HG02763 (cell line): Measurements from ENCODE around the gene SETD2.
"Not testable (repeated sequence)": the region's sequence is repeated elsewhere in the genome, so short reads cannot be mapped to it uniquely, and the experiment has no call there.

Experiments
- ATAC-seq: cut with Tn5 transposase; IDR thresholded peaks from one replicate; pipeline ENCODE4 v1.9.1; 2021; ENCODE audit warnings: mild to moderate bottlenecking, moderate library complexity; ENCODE audit not compliant: unreplicated experiment

Gene SETD2

GRCh38 chr3:47042231-47042791, 121.6 kb downstream of the SETD2 start:
- ATAC-seq, result no peak

GRCh38 chr3:47041114-47041513, 122.8 kb downstream of the SETD2 start:
- no peak for ATAC-seq

GRCh38 chr3:47037302-47037701, 126.6 kb downstream of the SETD2 start:
- not testable (repeated sequence) for ATAC-seq

GRCh38 chr3:47036145-47036544, 127.8 kb downstream of the SETD2 start:
- no peak for ATAC-seq

GRCh38 chr3:47035645-47036044, 128.3 kb downstream of the SETD2 start:
- ATAC-seq, result no peak

GRCh38 chr3:47034868-47035489, 128.9 kb downstream of the SETD2 start:
- ATAC-seq, result no peak

GRCh38 chr3:47031041-47031440, 132.9 kb downstream of the SETD2 start:
- ATAC-seq, result not testable (repeated sequence)

GRCh38 chr3:47028667-47029066, 135.2 kb downstream of the SETD2 start:
- ATAC-seq, result no peak

- no peak for ATAC-seq
Measured at GRCh38 chr3:47028146-47028545, 135.8 kb downstream of the SETD2 start.

GRCh38 chr3:47026432-47026831, 137.5 kb downstream of the SETD2 start:
- not testable (repeated sequence) for ATAC-seq

GRCh38 chr3:47024932-47025331, 139.0 kb downstream of the SETD2 start:
- no peak for ATAC-seq

- ATAC-seq, result no peak
Measured at GRCh38 chr3:47022641-47023071, 141.3 kb downstream of the SETD2 start.

- ATAC-seq, result no peak
Measured at GRCh38 chr3:47020311-47020710, 143.6 kb downstream of the SETD2 start.

GRCh38 chr3:47019201-47019600, 144.7 kb downstream of the SETD2 start:
- no peak for ATAC-seq

- ATAC-seq, result no peak
Measured at GRCh38 chr3:47018269-47018611, 145.7 kb downstream of the SETD2 start.

- ATAC-seq, result no peak
Measured at GRCh38 chr3:47017504-47018268, 146.2 kb downstream of the SETD2 start.

GRCh38 chr3:47016934-47017435, 146.9 kb downstream of the SETD2 start:
- no peak for ATAC-seq

GRCh38 chr3:47016086-47016933, 147.6 kb downstream of the SETD2 start:
- no peak for ATAC-seq

GRCh38 chr3:47015151-47015550, 148.8 kb downstream of the SETD2 start:
- no peak for ATAC-seq

GRCh38 chr3:47014036-47014435, 149.9 kb downstream of the SETD2 start:
- ATAC-seq, result no peak

GRCh38 chr3:47013231-47013630, 150.7 kb downstream of the SETD2 start:
- ATAC-seq, result no peak
